ENCODE measurements around the gene ZNF436.

ZNF436 gene

GRCh38 chr1:23366598-23366997 is 3.0 kb downstream of the ZNF436 start:
- no peak for DNase-seq (ENCODE audit: low read depth)
- peak overlapping the region; percentile 96 for H3K4me3 ChIP-seq (ENCODE audit: low read depth, low read length)
- no peak for TF ChIP-seq POLR2A (IDR thresholded peaks at IDR 0.05; ENCODE audit: extremely low read depth, insufficient read length)
- no peak for TF ChIP-seq MYC (IDR thresholded peaks at IDR 0.05; ENCODE audit: low read depth, low read length)
- no peak for TF ChIP-seq MAX (IDR thresholded peaks at IDR 0.05; ENCODE audit: low read depth, low read length)
- TF ChIP-seq CTCF (IDR thresholded peaks at IDR 0.05; ENCODE audit: low read depth, low read length) = no peak

- TF ChIP-seq CTCF (IDR thresholded peaks at IDR 0.05; ENCODE audit: low read depth, low read length) (no peak), MAX (IDR thresholded peaks at IDR 0.05; ENCODE audit: low read depth, low read length) (no peak), MYC (IDR thresholded peaks at IDR 0.05; ENCODE audit: low read depth, low read length) (no peak), POLR2A (IDR thresholded peaks at IDR 0.05; ENCODE audit: extremely low read depth, insufficient read length) (no peak)
- peak overlapping the region; percentile 96 for H3K4me3 ChIP-seq (ENCODE audit: low read depth, low read length)
- no peak for DNase-seq (ENCODE audit: low read depth)
Measured at GRCh38 chr1:23366146-23366545, 3.5 kb downstream of the ZNF436 start.

- TF ChIP-seq POLR2A (IDR thresholded peaks at IDR 0.05; ENCODE audit: extremely low read depth, insufficient read length) = no peak
- TF ChIP-seq MYC (IDR thresholded peaks at IDR 0.05; ENCODE audit: low read depth, low read length) = no peak
- no peak for TF ChIP-seq CTCF (IDR thresholded peaks at IDR 0.05; ENCODE audit: low read depth, low read length)
- no peak for TF ChIP-seq MAX (IDR thresholded peaks at IDR 0.05; ENCODE audit: low read depth, low read length)
- no peak overlapping the region for H3K4me3 ChIP-seq (ENCODE audit: low read depth, low read length)
- DNase-seq (ENCODE audit: low read depth) = peak; percentile 22
Measured at GRCh38 chr1:23362218-23362713, 7.4 kb downstream of the ZNF436 start.

- DNase-seq (ENCODE audit: low read depth) = no peak
- TF ChIP-seq CTCF (IDR thresholded peaks at IDR 0.05; ENCODE audit: low read depth, low read length) (no peak), MYC (IDR thresholded peaks at IDR 0.05; ENCODE audit: low read depth, low read length) (no peak), POLR2A (IDR thresholded peaks at IDR 0.05; ENCODE audit: extremely low read depth, insufficient read length) (no peak), MAX (IDR thresholded peaks at IDR 0.05; ENCODE audit: low read depth, low read length) (no peak)
- H3K4me3 ChIP-seq (ENCODE audit: low read depth, low read length) = no peak overlapping the region
Measured at GRCh38 chr1:23358310-23358875, 11.2 kb downstream of the ZNF436 start.

- H3K4me3 ChIP-seq (ENCODE audit: low read depth, low read length) = no peak overlapping the region
- TF ChIP-seq MAX (IDR thresholded peaks at IDR 0.05; ENCODE audit: low read depth, low read length) = no peak
- TF ChIP-seq POLR2A (IDR thresholded peaks at IDR 0.05; ENCODE audit: extremely low read depth, insufficient read length) = no peak
- TF ChIP-seq CTCF (IDR thresholded peaks at IDR 0.05; ENCODE audit: low read depth, low read length) = no peak
- TF ChIP-seq MYC (IDR thresholded peaks at IDR 0.05; ENCODE audit: low read depth, low read length) = no peak
- no peak for DNase-seq (ENCODE audit: low read depth)
Measured at GRCh38 chr1:23357138-23357908, 12.3 kb downstream of the ZNF436 start.

Data from NB4 (cell line).